22Rv1 (cell line): ENCODE measurements around the gene DNAJB12.
"Not testable (repeated sequence)": the region's sequence is repeated elsewhere in the genome, so short reads cannot be mapped to it uniquely, and the experiment has no call there.

Experiments used
- H3K27ac ChIP-seq: fragments of 450-650 bp; 2 replicates; pipeline ENCODE4 v1.5.1; 2017
- ZFX ChIP-seq: fragments of 450-650 bp; IDR thresholded peaks from 2 replicates; pipeline ENCODE4 v1.6.1; 2017; ENCODE audit warnings: antibody characterized with exemption, borderline replicate concordance
- TF ChIP-seq, protein P1 (sequence below): fragments of 450-650 bp; IDR thresholded peaks from 2 replicates; pipeline ENCODE4 v1.5.1; 2017; ENCODE audit warnings: mild to moderate bottlenecking

The DNAJB12 gene

DNA sequence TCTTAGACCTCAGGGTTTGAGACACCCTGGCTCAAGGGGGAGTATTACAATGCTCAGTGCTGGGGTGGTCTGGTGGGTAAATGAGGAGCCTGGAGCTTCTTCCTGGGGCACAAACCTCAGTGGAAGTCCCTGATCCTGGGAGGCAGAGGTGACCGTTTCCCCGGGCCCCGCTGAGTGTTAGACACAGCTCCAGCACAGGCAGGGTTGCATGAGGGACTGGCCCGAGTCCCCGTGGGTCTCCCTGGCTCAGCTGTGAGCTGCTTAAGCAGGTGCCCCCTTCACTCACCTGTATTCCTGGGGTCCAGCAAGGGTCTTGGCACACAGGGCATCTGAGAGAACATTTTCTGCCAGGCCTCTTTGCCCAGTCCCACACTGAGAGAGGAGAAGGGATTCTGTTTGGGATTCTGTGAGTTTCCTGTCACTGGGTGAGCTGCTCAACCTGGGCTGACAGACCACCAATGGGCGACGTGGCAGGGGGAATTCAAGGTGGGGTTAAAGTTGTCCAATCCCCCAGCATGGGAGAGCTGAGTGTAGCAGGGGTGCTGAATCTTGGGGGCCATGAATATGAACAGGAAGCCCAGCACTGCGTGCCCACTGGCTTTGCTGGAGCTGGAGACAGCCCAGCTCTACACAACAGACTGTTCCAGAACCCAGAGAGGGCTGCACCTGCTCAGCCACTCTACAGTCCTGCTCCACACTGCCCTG is 51.1 kb downstream of the DNAJB12 start:
- no peak overlapping the region for H3K27ac ChIP-seq
- TF ChIP-seq, protein P1, sequence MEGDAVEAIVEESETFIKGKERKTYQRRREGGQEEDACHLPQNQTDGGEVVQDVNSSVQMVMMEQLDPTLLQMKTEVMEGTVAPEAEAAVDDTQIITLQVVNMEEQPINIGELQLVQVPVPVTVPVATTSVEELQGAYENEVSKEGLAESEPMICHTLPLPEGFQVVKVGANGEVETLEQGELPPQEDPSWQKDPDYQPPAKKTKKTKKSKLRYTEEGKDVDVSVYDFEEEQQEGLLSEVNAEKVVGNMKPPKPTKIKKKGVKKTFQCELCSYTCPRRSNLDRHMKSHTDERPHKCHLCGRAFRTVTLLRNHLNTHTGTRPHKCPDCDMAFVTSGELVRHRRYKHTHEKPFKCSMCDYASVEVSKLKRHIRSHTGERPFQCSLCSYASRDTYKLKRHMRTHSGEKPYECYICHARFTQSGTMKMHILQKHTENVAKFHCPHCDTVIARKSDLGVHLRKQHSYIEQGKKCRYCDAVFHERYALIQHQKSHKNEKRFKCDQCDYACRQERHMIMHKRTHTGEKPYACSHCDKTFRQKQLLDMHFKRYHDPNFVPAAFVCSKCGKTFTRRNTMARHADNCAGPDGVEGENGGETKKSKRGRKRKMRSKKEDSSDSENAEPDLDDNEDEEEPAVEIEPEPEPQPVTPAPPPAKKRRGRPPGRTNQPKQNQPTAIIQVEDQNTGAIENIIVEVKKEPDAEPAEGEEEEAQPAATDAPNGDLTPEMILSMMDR, result no peak
- no peak for TF ChIP-seq ZFX

DNA sequence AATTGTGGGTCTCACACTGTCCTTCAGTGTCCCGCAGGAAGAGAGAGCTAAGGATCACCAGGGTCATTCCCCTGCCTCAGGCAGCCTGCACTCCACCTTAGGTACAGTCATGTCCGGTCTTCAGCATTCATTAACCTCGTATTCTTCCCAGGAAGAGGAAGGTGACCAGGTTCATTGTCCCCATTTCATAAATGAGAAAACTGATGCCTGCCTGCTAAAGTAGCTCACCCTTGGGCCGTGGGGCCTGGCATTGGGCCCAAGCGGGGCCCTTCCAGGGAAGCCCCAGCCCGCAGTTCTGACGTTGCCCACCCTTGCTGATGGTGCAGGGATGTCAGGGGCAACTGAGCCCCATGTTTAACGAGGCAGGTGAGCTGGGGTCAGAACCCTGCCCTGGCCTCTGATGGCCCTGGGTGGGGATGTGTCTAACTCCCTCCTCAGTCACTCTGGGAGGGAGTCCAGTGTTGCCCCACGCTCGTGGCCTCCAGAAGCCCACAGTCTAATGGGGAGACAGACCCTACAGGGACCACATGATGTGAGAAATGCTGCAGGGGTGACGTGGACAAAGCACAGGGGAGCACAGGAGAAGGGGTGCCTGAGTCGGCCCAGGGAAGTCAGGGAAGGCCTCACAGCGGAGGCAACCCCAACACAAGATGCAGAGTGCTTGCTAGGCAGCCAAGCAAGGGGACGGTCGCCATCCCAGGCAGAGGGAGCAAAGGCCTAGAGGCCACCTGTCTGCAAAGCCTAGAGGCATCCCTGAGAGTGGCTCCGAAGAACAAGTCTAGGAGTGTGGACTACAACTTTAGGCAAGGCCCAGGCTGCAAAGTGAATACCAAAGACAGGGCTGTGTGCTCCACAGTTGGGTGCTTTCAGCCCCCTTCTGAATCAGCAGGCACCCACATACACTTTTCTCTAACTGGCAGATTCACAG is 55.9 kb downstream of the DNAJB12 start:
- peak overlapping the region; percentile 64 for H3K27ac ChIP-seq
- no peak for TF ChIP-seq ZFX
- TF ChIP-seq, protein P1, result no peak

DNA sequence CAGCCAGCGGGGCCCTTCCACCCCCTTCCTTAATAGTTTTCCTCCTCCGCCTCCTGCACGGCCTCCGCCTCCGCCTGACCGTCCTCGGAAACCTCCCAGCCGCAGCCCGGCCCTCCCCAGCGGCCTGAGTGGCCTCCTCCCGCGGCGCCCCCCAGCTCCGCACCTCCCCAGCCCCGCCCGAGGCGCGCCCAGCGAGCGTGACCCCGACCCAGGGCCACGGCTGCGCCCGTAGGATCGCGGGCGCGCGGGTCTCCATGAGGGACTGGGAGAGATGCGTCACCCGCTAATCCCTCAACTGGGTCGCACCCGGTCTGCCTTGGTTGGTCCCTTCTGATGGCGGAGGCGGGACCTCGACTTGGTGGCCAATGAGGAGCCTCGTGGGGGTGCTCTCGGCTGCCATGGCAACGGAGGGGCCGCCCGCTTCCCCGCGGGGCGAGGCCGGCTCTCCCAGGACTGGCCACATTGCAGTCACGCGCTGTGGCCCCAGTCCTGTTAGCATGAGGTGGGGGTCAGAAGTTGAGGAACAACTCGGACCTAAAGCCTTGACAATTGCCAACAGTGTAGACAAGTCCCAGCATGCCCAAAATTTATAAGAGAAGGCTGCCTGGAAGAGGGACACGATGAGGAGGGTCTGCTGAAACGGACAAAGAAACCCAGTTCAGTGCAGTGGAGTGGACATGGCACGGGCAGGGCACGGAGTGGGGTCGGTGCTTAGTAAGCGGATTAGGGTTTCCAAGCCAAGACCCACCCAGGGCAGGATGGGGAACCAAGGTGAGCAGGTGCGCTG is 56.7 kb downstream of the DNAJB12 start:
- no peak for TF ChIP-seq ZFX
- TF ChIP-seq, protein P1, result no peak
- H3K27ac ChIP-seq, result peak overlapping the region; percentile 64

DNA sequence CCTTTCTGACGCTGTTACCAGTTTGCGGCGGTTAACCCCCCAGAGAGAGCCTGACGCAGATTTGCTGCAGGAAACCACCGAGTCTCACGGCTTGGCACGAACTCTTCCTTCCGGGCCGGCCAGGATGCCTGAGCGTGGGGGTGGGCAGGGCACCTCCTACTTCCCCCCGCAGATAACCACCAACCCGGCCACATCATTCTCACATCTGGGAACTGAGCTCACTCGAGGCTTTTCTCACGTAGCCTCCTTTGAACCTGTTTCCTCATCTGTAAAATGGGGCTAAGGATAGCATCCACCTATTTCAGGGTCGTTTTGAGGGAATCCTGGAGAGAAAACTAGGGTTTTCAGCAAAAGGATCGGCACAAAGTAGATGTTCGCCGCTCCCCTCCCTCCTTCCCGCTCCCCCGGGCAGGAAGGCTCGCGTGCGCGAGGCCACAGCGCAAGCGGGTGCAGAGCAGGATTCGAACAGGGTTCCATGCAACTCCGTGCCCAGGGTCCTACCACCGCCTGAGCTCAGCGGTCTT is 57.4 kb downstream of the DNAJB12 start:
- no peak for TF ChIP-seq ZFX
- TF ChIP-seq, protein P1, result no peak
- peak overlapping the region; percentile 64 for H3K27ac ChIP-seq

DNA sequence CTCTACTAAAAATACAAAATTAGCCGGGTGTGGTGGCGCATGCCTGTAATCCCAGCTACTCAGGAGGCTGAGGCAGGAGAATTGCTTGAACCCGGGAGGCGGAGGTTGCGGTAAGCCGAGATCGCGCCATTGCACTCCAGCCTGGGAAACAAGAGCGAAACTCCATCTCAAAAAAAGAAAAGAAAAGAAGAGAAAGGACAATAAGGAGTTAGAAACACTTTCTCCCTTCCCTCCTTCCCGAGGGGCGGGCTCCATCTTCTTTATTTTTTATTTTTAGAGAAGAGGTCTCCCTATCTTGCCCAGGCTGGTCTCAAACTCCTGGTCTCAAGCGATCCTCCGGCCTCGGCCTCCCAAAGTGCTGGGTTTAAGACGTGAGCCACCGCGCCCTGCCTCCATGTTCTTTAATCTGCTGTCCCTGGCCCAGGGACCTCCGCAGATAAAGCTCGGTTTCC is 57.9 kb downstream of the DNAJB12 start:
- not testable (repeated sequence) for H3K27ac ChIP-seq

DNA sequence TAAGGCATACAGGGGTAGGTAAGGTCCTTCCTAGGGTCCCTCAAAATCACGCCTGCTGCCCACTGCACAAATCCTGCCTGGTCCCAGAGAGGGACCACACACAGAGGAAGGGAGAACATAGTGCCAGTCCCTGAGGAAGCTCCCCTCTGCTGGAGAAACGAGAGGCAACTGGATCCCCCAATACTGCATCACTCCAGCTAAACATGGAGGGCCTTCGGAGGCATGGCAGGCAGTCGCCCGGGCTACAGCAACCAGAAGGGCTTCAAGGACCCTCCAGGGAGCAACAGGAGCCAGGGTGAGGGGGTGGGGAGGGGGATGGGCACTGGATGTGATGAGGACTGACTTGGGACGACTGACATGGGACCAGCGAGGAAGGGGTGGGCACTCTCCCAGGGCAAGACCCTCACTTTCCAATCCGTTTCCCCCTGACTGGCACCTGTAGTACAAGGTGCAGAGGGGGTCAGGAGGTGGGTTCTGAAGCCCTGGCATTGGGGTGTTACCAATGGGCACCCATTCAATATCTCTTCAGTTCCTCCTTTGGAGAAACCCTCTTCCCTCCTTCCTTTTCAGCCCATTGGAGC is 59.3 kb downstream of the DNAJB12 start:
- TF ChIP-seq, protein P1, result no peak
- TF ChIP-seq ZFX, result no peak
- H3K27ac ChIP-seq, result no peak overlapping the region

DNA sequence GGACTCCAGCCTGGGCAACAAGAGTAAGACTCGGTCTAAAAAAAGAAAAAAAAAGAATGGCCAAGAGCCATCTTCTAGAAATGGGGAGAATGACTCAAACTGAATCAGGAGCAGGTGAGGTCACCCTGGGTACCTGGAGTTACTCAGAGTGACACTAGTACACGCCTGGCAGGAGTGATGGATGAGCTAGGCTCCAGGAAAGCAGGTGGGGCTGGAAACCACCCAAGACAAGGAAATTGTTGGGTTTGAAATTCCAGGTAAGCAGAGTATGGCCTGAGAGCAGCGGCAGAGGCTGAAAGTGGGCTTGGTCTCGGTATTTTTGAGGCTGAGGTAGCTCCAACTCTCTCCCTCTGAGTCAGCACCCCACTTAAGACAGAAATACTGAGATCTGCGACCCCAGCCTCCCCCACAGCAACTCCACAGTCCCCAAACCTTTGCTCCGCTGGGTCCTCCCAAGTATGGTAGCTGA is 62.5 kb downstream of the DNAJB12 start:
- H3K27ac ChIP-seq, result no peak overlapping the region

More for the DNA sequence above, 62.5 kb downstream of the DNAJB12 start:
- TF ChIP-seq, protein P1, result no peak
- no peak for TF ChIP-seq ZFX
